ENCODE measurements around the gene NEURL3.
"Not testable (repeated sequence)": the region's sequence is repeated elsewhere in the genome, so short reads cannot be mapped to it uniquely, and the experiment has no call there.

NEURL3 gene

DNA sequence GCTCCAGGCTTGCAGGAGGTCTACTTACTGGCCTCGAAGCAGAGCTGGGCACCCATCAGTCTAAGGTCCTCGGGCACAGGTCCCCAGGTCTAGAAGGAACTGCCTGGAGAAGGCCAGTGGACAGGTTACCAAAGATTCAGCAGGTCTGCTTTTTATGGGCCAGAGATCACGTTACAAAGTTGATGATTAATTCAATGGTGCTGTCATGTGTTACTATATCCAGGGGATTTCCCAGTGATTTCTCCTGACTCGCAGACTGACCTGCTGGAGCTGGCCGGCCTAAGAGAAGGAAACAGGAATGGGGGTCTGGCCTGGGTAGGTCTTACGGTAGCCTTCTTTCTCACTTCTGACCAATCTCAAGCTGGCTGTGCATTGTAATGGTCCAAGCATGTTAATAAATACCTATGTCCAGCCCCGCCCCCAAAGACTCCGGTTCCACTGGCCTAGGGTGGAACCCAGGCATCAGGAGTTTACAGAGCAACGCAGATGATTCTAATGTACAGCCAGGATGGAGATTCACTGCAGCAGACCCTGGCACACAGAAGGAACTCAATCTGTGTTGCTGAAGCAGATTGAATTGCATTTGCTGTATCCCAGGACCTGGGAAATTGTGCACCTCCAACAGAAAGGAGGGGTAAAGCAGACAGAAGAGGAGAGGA, at the start of gene NEURL3:
TSS of gene NEURL3 (minus strand) at position 127 of the 659 bp plus-strand sequence. CDS start at position 56, 71 bp downstream.
- Histone ChIP-seq H3K4me1 (ENCODE audit: control insufficient read depth, insufficient read depth, low read length, unreplicated experiment) (peaks cover 23% of the 10 kb centered on the region), H3K27me3 (ENCODE audit: insufficient read depth, low read length) (peaks cover 13% of the 10 kb centered on the region), H3K4me3 (ENCODE audit: low read depth, low read length) (no peak within 1 kb of the TSS), H3K27ac (ENCODE audit: low read depth, low read length) (no peak within 1 kb of the TSS), H3K36me3 (ENCODE audit: insufficient read depth, low read length) (no peaks in the 10 kb centered on the region), H2AFZ (ENCODE audit: low read length, unreplicated experiment) (no peak within 1 kb of the TSS), H3K79me2 (ENCODE audit: control insufficient read depth, insufficient read depth, low read length, unreplicated experiment) (no peaks in the 10 kb centered on the region)

- Histone ChIP-seq H3K4me3 (ENCODE audit: low read depth, low read length) (no peak overlapping the region), H3K79me2 (ENCODE audit: control insufficient read depth, insufficient read depth, low read length, unreplicated experiment) (no peaks in the 10 kb centered on the region)
Observed at GRCh38 chr2:96554293-96555145, 49.4 kb upstream of the NEURL3 start.

GRCh38 chr2:96553957-96554292, 48.8 kb upstream of the NEURL3 start:
- not testable (repeated sequence) for H2AFZ ChIP-seq (ENCODE audit: low read length, unreplicated experiment); H3K27ac ChIP-seq (ENCODE audit: low read depth, low read length); H3K27me3 ChIP-seq (ENCODE audit: insufficient read depth, low read length); H3K4me3 ChIP-seq (ENCODE audit: low read depth, low read length); H3K36me3 ChIP-seq (ENCODE audit: insufficient read depth, low read length); H3K4me1 ChIP-seq (ENCODE audit: control insufficient read depth, insufficient read depth, low read length, unreplicated experiment); H3K79me2 ChIP-seq (ENCODE audit: control insufficient read depth, insufficient read depth, low read length, unreplicated experiment)

More at GRCh38 chr2:96554293-96555145, 49.4 kb upstream of the NEURL3 start:
- Histone ChIP-seq H3K27ac (ENCODE audit: low read depth, low read length) (no peak overlapping the region), H3K4me1 (ENCODE audit: control insufficient read depth, insufficient read depth, low read length, unreplicated experiment) (no peaks in the 10 kb centered on the region), H3K27me3 (ENCODE audit: insufficient read depth, low read length) (no peaks in the 10 kb centered on the region), H3K36me3 (ENCODE audit: insufficient read depth, low read length) (no peaks in the 10 kb centered on the region), H2AFZ (ENCODE audit: low read length, unreplicated experiment) (no peak overlapping the region)

- Histone ChIP-seq H3K27me3 (ENCODE audit: insufficient read depth, low read length) (no peaks in the 10 kb centered on the region), H2AFZ (ENCODE audit: low read length, unreplicated experiment) (no peak overlapping the region), H3K4me3 (ENCODE audit: low read depth, low read length) (no peak overlapping the region), H3K4me1 (ENCODE audit: control insufficient read depth, insufficient read depth, low read length, unreplicated experiment) (no peaks in the 10 kb centered on the region), H3K27ac (ENCODE audit: low read depth, low read length) (no peak overlapping the region), H3K36me3 (ENCODE audit: insufficient read depth, low read length) (no peaks in the 10 kb centered on the region), H3K79me2 (ENCODE audit: control insufficient read depth, insufficient read depth, low read length, unreplicated experiment) (no peaks in the 10 kb centered on the region)
Observed at GRCh38 chr2:96553176-96553956, 48.2 kb upstream of the NEURL3 start.

GRCh38 chr2:96552315-96553175, 47.4 kb upstream of the NEURL3 start:
- H2AFZ ChIP-seq (ENCODE audit: low read length, unreplicated experiment) = no peak overlapping the region
- H3K4me1 ChIP-seq (ENCODE audit: control insufficient read depth, insufficient read depth, low read length, unreplicated experiment) = no peaks in the 10 kb centered on the region
- no peaks in the 10 kb centered on the region for H3K36me3 ChIP-seq (ENCODE audit: insufficient read depth, low read length)
- no peaks in the 10 kb centered on the region for H3K27me3 ChIP-seq (ENCODE audit: insufficient read depth, low read length)
- H3K4me3 ChIP-seq (ENCODE audit: low read depth, low read length) = no peak overlapping the region
- no peaks in the 10 kb centered on the region for H3K79me2 ChIP-seq (ENCODE audit: control insufficient read depth, insufficient read depth, low read length, unreplicated experiment)
- no peak overlapping the region for H3K27ac ChIP-seq (ENCODE audit: low read depth, low read length)

- Histone ChIP-seq H3K4me1 (ENCODE audit: control insufficient read depth, insufficient read depth, low read length, unreplicated experiment) (no peaks in the 10 kb centered on the region), H3K27me3 (ENCODE audit: insufficient read depth, low read length) (no peaks in the 10 kb centered on the region), H3K36me3 (ENCODE audit: insufficient read depth, low read length) (no peaks in the 10 kb centered on the region), H3K79me2 (ENCODE audit: control insufficient read depth, insufficient read depth, low read length, unreplicated experiment) (no peaks in the 10 kb centered on the region), H2AFZ (ENCODE audit: low read length, unreplicated experiment) (no peak overlapping the region), H3K27ac (ENCODE audit: low read depth, low read length) (no peak overlapping the region), H3K4me3 (ENCODE audit: low read depth, low read length) (no peak overlapping the region)
Observed at GRCh38 chr2:96551605-96552314, 46.6 kb upstream of the NEURL3 start.

- Histone ChIP-seq H3K36me3 (ENCODE audit: insufficient read depth, low read length) (no peaks in the 10 kb centered on the region), H3K27me3 (ENCODE audit: insufficient read depth, low read length) (no peaks in the 10 kb centered on the region), H3K4me1 (ENCODE audit: control insufficient read depth, insufficient read depth, low read length, unreplicated experiment) (no peaks in the 10 kb centered on the region), H3K27ac (ENCODE audit: low read depth, low read length) (no peak overlapping the region), H3K4me3 (ENCODE audit: low read depth, low read length) (no peak overlapping the region), H3K79me2 (ENCODE audit: control insufficient read depth, insufficient read depth, low read length, unreplicated experiment) (no peaks in the 10 kb centered on the region), H2AFZ (ENCODE audit: low read length, unreplicated experiment) (no peak overlapping the region)
Observed at GRCh38 chr2:96550787-96551604, 45.8 kb upstream of the NEURL3 start.

GRCh38 chr2:96549967-96550786, 45.0 kb upstream of the NEURL3 start:
- Histone ChIP-seq H3K79me2 (ENCODE audit: control insufficient read depth, insufficient read depth, low read length, unreplicated experiment) (no peaks in the 10 kb centered on the region), H3K27me3 (ENCODE audit: insufficient read depth, low read length) (no peaks in the 10 kb centered on the region), H3K36me3 (ENCODE audit: insufficient read depth, low read length) (no peaks in the 10 kb centered on the region), H3K27ac (ENCODE audit: low read depth, low read length) (no peak overlapping the region), H2AFZ (ENCODE audit: low read length, unreplicated experiment) (no peak overlapping the region), H3K4me1 (ENCODE audit: control insufficient read depth, insufficient read depth, low read length, unreplicated experiment) (no peaks in the 10 kb centered on the region), H3K4me3 (ENCODE audit: low read depth, low read length) (no peak overlapping the region)

DNA sequence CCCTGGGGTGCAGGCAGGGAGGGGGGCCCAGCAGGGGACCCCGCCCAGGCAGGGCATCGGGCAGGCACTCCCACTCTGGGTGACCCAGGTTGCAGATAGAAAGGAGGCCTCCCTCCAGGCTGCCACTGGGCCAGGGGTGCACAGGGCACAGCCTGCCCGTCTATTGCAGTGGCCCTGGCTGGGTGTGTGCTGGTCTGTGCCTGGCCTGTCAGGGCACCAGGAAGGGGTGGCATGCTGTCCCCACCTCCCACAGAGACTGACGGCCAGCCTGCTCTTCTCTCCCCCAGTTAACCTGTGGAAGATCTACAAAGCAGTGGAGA, 44.3 kb upstream of the NEURL3 start:
- H3K4me3 ChIP-seq (ENCODE audit: low read depth, low read length) = no peak overlapping the region
- H3K36me3 ChIP-seq (ENCODE audit: insufficient read depth, low read length) = no peaks in the 10 kb centered on the region
- no peaks in the 10 kb centered on the region for H3K4me1 ChIP-seq (ENCODE audit: control insufficient read depth, insufficient read depth, low read length, unreplicated experiment)
- H3K27ac ChIP-seq (ENCODE audit: low read depth, low read length) = no peak overlapping the region
- H2AFZ ChIP-seq (ENCODE audit: low read length, unreplicated experiment) = no peak overlapping the region
- no peaks in the 10 kb centered on the region for H3K79me2 ChIP-seq (ENCODE audit: control insufficient read depth, insufficient read depth, low read length, unreplicated experiment)
- no peaks in the 10 kb centered on the region for H3K27me3 ChIP-seq (ENCODE audit: insufficient read depth, low read length)
